A549 (cell line): Measurements from ENCODE around the gene MECR. TPM values are rescaled to one million over a fixed set of nuclear protein-coding genes. Genes with fewer than 3 reads are reported as not detected.

Experiments used
- ATAC-seq, 2 experiments: fragments of 200-7000 bp in 1 of 2; fragments of >200 bp in 1 of 2; cut with Nextera tagmentation in 1 of 2; cut with Tn5 transposase in 1 of 2; 3 replicates each; pipeline versions ENCODE4 v1.8.0 to v1.9.1; 2018 to 2020; ENCODE audit warnings: mild to moderate bottlenecking in 1 of 2, moderate library complexity in 1 of 2
- CTCF ChIA-PET: fragments of 300-600 bp; sonication (Branson Sonifier 250); formaldehyde crosslinking; extraction: SDS; loops from one replicate; lab custom pipeline; 2021; ENCODE audit warnings: antibody characterized with exemption, inconsistent platforms; lab: Yijun Ruan, JAX
- POLR2A ChIA-PET: fragments of 350-600 bp; formaldehyde crosslinking; extraction: SDS; loops from one replicate; lab custom pipeline; 2021; ENCODE audit warnings: antibody characterized with exemption, inconsistent platforms; lab: Yijun Ruan, JAX
- DNase-seq, 2 experiments: peaks; one replicate each; pipeline versions ENCODE4 v3.0.0 to v3.0.0-alpha.2; 2011 to 2016; ENCODE audit warnings: low read depth in 1 of 2, low spot score in 1 of 2
- FAIRE-seq: peaks from 2 replicates; lab custom pipeline; 2011; peaks lifted over from hg19 to GRCh38; lab: Jason Lieb, UNC
- H3K27ac ChIP-seq, 2 experiments: fragments of >200 bp; sonication (Bioruptor Twin); formaldehyde crosslinking; 3 replicates each; pipeline ENCODE4 v1.5.1; 2016 to 2017
- H3K4me1 ChIP-seq: fragments of >200 bp; sonication (Bioruptor Twin); formaldehyde crosslinking; 3 replicates; pipeline ENCODE4 v1.6.1; 2016
- H3K4me2 ChIP-seq: fragments of >200 bp; sonication (Bioruptor Twin); formaldehyde crosslinking; 3 replicates; pipeline ENCODE4 v1.6.1; 2016
- H3K4me3 ChIP-seq: fragments of >200 bp; sonication (Bioruptor Twin); formaldehyde crosslinking; 3 replicates; pipeline ENCODE4 v1.5.1; 2016
- H3K9me3 ChIP-seq: fragments of >200 bp; sonication (Bioruptor Twin); formaldehyde crosslinking; 3 replicates; pipeline ENCODE4 v1.6.1; 2016
- ATOH8 ChIP-seq: fragments of 250-450 bp; sonication (Bioruptor Pico); IDR thresholded peaks from 2 replicates; pipeline ENCODE4 v1.5.0; 2020; ENCODE audit warnings: low read depth, mild to moderate bottlenecking, moderate library complexity
- BHLHE40 ChIP-seq: IDR thresholded peaks from 2 replicates; pipeline ENCODE4 v1.6.1; 2012; ENCODE audit warnings: low read depth, low read length, inconsistent platforms
- CTCF ChIP-seq: fragments of >200 bp; sonication (Bioruptor Twin); formaldehyde crosslinking; IDR thresholded peaks from 3 replicates; pipeline ENCODE4 v1.5.1; 2016
- E2F6 ChIP-seq: IDR thresholded peaks from 2 replicates; pipeline ENCODE4 v1.6.1; 2012; ENCODE audit warnings: low read depth, borderline replicate concordance
- EP300 ChIP-seq, 2 experiments: fragments of >200 bp; sonication (Bioruptor Twin); formaldehyde crosslinking; IDR thresholded peaks; 2 replicates in 1 of 2; 3 replicates in 1 of 2; pipeline ENCODE4 v1.6.1; 2016 to 2017
- ESRRA ChIP-seq: fragments of 150-350 bp; IDR thresholded peaks from 2 replicates; pipeline ENCODE4 v1.6.1; 2014; ENCODE audit warnings: mild to moderate bottlenecking, low read length, borderline replicate concordance
- HDAC2 ChIP-seq: fragments of 200-600 bp; sonication (generic); IDR thresholded peaks from 2 replicates; pipeline ENCODE4 v1.6.1; 2016
- HEYL ChIP-seq: fragments of 250-450 bp; sonication (Bioruptor Pico); IDR thresholded peaks from 2 replicates; pipeline ENCODE4 v1.8.0; 2021; ENCODE audit warnings: mild to moderate bottlenecking, moderate library complexity
- HOXB5 ChIP-seq: fragments of 250-450 bp; sonication (Bioruptor Pico); IDR thresholded peaks from 2 replicates; pipeline ENCODE4 v1.5.0; 2020; ENCODE audit warnings: mild to moderate bottlenecking, moderate library complexity
- JUN ChIP-seq, 2 experiments: fragments of >200 bp; sonication (Bioruptor Twin); formaldehyde crosslinking; IDR thresholded peaks; 2 replicates in 1 of 2; 3 replicates in 1 of 2; pipeline ENCODE4 v1.6.1; 2016 to 2017
- KDM1A ChIP-seq: fragments of 200-600 bp; sonication (generic); IDR thresholded peaks from 2 replicates; pipeline ENCODE4 v1.6.1; 2016; ENCODE audit warnings: low read depth, mild to moderate bottlenecking
- NFE2L2 ChIP-seq: fragments of 150-350 bp; conservative IDR thresholded peaks from 2 replicates; pipeline ENCODE4 v1.6.1; 2014; ENCODE audit warnings: low read length
- RARB ChIP-seq: fragments of 250-450 bp; sonication (Bioruptor Pico); IDR thresholded peaks from 2 replicates; pipeline ENCODE4 v1.8.0; 2021; ENCODE audit warnings: mild to moderate bottlenecking, moderate library complexity
- SMC3 ChIP-seq: fragments of >200 bp; sonication (Bioruptor Twin); formaldehyde crosslinking; IDR thresholded peaks from 3 replicates; pipeline ENCODE4 v1.6.1; 2018; ENCODE audit warnings: inconsistent platforms
- SREBF2 ChIP-seq: fragments of 450-650 bp; IDR thresholded peaks from 2 replicates; pipeline ENCODE4 v1.6.1; 2014; ENCODE audit warnings: mild to moderate bottlenecking, moderate library complexity
- WGBS: methylation state at CpG from one replicate; pipeline ENCODE4 v1.1.6; 2017; ENCODE audit errors: missing lambda C conversion rate; 5-methylcytosine and 5-hydroxymethylcytosine counted together
- polyA plus RNA-seq, 4 experiments: library from polyadenylated mRNA; depleted of rRNA in 3 of 4; stranded (reverse); fragments of >200 nt; fragmentation: RNase III in 1 of 4; extraction: RNeasy Plus Mini Kit Qiagen cat#74134 plus additional on column Dnase treatment in 1 of 4; gene quantifications; 2 replicates in 3 of 4; 3 replicates in 1 of 4; pipeline ENCODE4 v1.2.3, GENCODE V29; 2011 to 2017

The MECR gene
- polyA plus RNA-seq, 2 of the 4 experiments (the other 2 are of a cell fraction): 14.2 to 21.4 TPM

GRCh38 chr1:29171089-29171488 is 59.6 kb downstream of the MECR start:
- FAIRE-seq (no peak), DNase-seq (no peak), ATAC-seq (no peak)
- 53% methylated on average over 3 of the region's 3 CpGs for WGBS
- POLR2A ChIA-PET: interaction anchor here (1.2 kb wide), 1 partner anchor 11 kb away, joined by 4 read pairs; the partner anchor contains the start of gene SRSF4
- CTCF ChIA-PET: interaction anchor here (3.6 kb wide), 1 partner anchor 10 kb away, joined by 17 read pairs; the partner anchor contains the start of gene SRSF4
- TF ChIP-seq HDAC2: no peak
- TF ChIP-seq SREBF2: no peak
- no peak for TF ChIP-seq HEYL (CRISPR knock-in tag)
- TF ChIP-seq EP300 (IDR thresholded peaks at IDR 0.05): no peak
- no peak for TF ChIP-seq NFE2L2
- TF ChIP-seq RARB (CRISPR knock-in tag): no peak
- TF ChIP-seq BHLHE40: no peak
- no peak for TF ChIP-seq E2F6
- H3K4me3 ChIP-seq: no peak overlapping the region
- H3K4me1 ChIP-seq: 0 out of 3 replicates have a peak, but pooled peaks cover 3% of the 10 kb centered on the region
- H3K4me2 ChIP-seq: no peak overlapping the region
- no peaks in the 10 kb centered on the region for H3K9me3 ChIP-seq
- no peak overlapping the region for H3K27ac ChIP-seq

GRCh38 chr1:29169976-29170375 is 60.8 kb downstream of the MECR start:
- DNase-seq (no peak), FAIRE-seq (no peak), ATAC-seq (no peak)
- ChIA-PET POLR2A (interaction anchor here (1.2 kb wide), 1 partner anchor 11 kb away, joined by 4 read pairs; the partner anchor contains the start of gene SRSF4), CTCF (interaction anchor here (0.6 to 3.6 kb wide), 2 partner anchors 11 to 14 kb away, joined by 4 to 17 read pairs; partner anchors contain the start of gene SRSF4)
- no peaks in the 10 kb centered on the region for H3K9me3 ChIP-seq
- TF ChIP-seq KDM1A (no peak), ATOH8 (CRISPR knock-in tag) (no peak), JUN (IDR thresholded peaks at IDR 0.05) (no peak), HOXB5 (CRISPR knock-in tag) (no peak), CTCF (no peak), ESRRA (no peak)
- H3K4me3 ChIP-seq: no peak overlapping the region
- H3K4me1 ChIP-seq: 0 out of 3 replicates have a peak, but pooled peaks cover 3% of the 10 kb centered on the region
- no peak overlapping the region for H3K27ac ChIP-seq
- 84% methylated on average over 3 of the region's 3 CpGs for WGBS
- no peak overlapping the region for H3K4me2 ChIP-seq

- H3K9me3 ChIP-seq: no peaks in the 10 kb centered on the region
- no peak overlapping the region for H3K27ac ChIP-seq
- POLR2A ChIA-PET: interaction anchor here (1.9 kb wide), 1 partner anchor 14 kb away, joined by 12 read pairs; the partner anchor contains the start of gene SRSF4
- H3K4me3 ChIP-seq: no peak overlapping the region
- H3K4me2 ChIP-seq: no peak overlapping the region
- no peak for TF ChIP-seq SREBF2
- no peak for TF ChIP-seq HOXB5 (CRISPR knock-in tag)
- no peak for TF ChIP-seq SMC3
- DNase-seq (no peak), ATAC-seq (no peak), FAIRE-seq (no peak)
- H3K4me1 ChIP-seq: 0 out of 3 replicates have a peak, but pooled peaks cover 3% of the 10 kb centered on the region
- CTCF ChIA-PET: interaction anchor here (0.9 to 2.8 kb wide), 5 partner anchors 11 to 46 kb away, joined by 3 to 11 read pairs (median 5); partner anchors contain the start of gene SRSF4
- WGBS: 93% methylated on average over 8 of the region's 9 CpGs
Measured at GRCh38 chr1:29167904-29168303, 62.8 kb downstream of the MECR start.
